HepG2 (cell line): ENCODE measurements around the gene ELAPOR1. TPM values are rescaled to one million over a fixed set of nuclear protein-coding genes. Genes with fewer than 3 reads are reported as not detected.

Source experiments
- CBFB ChIP-seq: sonication (generic); formaldehyde crosslinking; IDR thresholded peaks from 2 replicates; pipeline ENCODE4 v1.4.0; 2020; ENCODE audit warnings: missing genetic modification reagents
- CREM ChIP-seq, 2 experiments: sonication (generic) in 1 of 2; formaldehyde crosslinking in 1 of 2; IDR thresholded peaks; 2 replicates each; pipeline versions ENCODE4 v1.4.0 to v1.6.1; 2016 to 2020; ENCODE audit warnings: antibody characterized with exemption in 1 of 2, mild to moderate bottlenecking in 1 of 2, missing genetic modification reagents in 1 of 2
- ELK4 ChIP-seq: sonication (generic); formaldehyde crosslinking; IDR thresholded peaks from 2 replicates; pipeline ENCODE4 v1.9.0; 2021; ENCODE audit warnings: missing genetic modification reagents, borderline replicate concordance
- FOXP4 ChIP-seq: sonication (generic); formaldehyde crosslinking; IDR thresholded peaks from 2 replicates; pipeline ENCODE4 v1.4.0; 2020; ENCODE audit warnings: missing genetic modification reagents
- MLXIP ChIP-seq: sonication (generic); formaldehyde crosslinking; IDR thresholded peaks from 2 replicates; pipeline ENCODE4 v1.9.0; 2021; ENCODE audit warnings: missing genetic modification reagents, borderline replicate concordance
- MYC ChIP-seq: sonication (generic); formaldehyde crosslinking; IDR thresholded peaks from 2 replicates; pipeline ENCODE4 v1.9.0; 2021; ENCODE audit warnings: missing genetic modification reagents, borderline replicate concordance
- RERE ChIP-seq: IDR thresholded peaks from 2 replicates; pipeline ENCODE4 v1.6.1; 2016; ENCODE audit warnings: low read depth, missing genetic modification reagents, missing compliant biosample characterization
- SCMH1 ChIP-seq: sonication (generic); formaldehyde crosslinking; IDR thresholded peaks from 2 replicates; pipeline ENCODE4 v1.9.0; 2021; ENCODE audit warnings: missing genetic modification reagents, mild to moderate bottlenecking, borderline replicate concordance
- SP5 ChIP-seq: IDR thresholded peaks from 2 replicates; pipeline ENCODE4 v1.6.1; 2016; ENCODE audit warnings: low read depth, borderline replicate concordance
- ZFP91 ChIP-seq: sonication (generic); formaldehyde crosslinking; IDR thresholded peaks from 2 replicates; pipeline ENCODE4 v1.9.0; 2022; ENCODE audit warnings: missing genetic modification reagents, mild to moderate bottlenecking, borderline replicate concordance
- ZNF225 ChIP-seq: sonication (generic); formaldehyde crosslinking; IDR thresholded peaks from 2 replicates; pipeline ENCODE4 v1.4.0; 2020; ENCODE audit warnings: mild to moderate bottlenecking, missing genetic modification reagents
- ZNF766 ChIP-seq: sonication (generic); formaldehyde crosslinking; IDR thresholded peaks from 2 replicates; pipeline ENCODE4 v1.5.0; 2020; ENCODE audit warnings: missing genetic modification reagents, borderline replicate concordance
- polyA plus RNA-seq, 8 experiments: library from polyadenylated mRNA; depleted of rRNA in 3 of 8; stranded (reverse) in 7 of 8; unstranded in 1 of 8; fragments of >200 nt; fragmentation: Illumina TruSeq in 4 of 8; extraction: Trizol in 4 of 8; gene quantifications; 2 replicates each; pipeline versions ENCODE4 v1.2.1 to v1.2.3, GENCODE V29; 2011 to 2016; ENCODE audit warnings: low read depth in 4 of 8, missing spikeins in 1 of 8, mixed read lengths in 1 of 8; ENCODE audit not compliant: insufficient read depth in 1 of 8
- total RNA-seq, 5 experiments: library from RNA; depleted of rRNA; stranded (reverse); fragments of >200 nt; fragmentation: Illumina TruSeq; extraction: Trizol; gene quantifications; 2 replicates each; pipeline ENCODE4 v1.2.3, GENCODE V29; 2016; ENCODE audit warnings: low read depth in 1 of 5

The ELAPOR1 gene
- total and polyA plus RNA-seq, 2 of the 13 experiments (the other 11 are each of a cell fraction or from before 2014, with no cell fraction given), result 0.13 to 0.20 TPM

- TF ChIP-seq FOXP4 (CRISPR knock-in tag) (peak; percentile 65), CBFB (CRISPR knock-in tag) (peak; percentile 41; the same call in 1 of the 2 replicates), ZNF225 (CRISPR knock-in tag) (peak; percentile 72; the same call in 1 of the 2 replicates), SCMH1 (CRISPR knock-in tag) (no peak), MLXIP (0 out of 2 replicates have a peak, but pooled peaks have one; percentile 33), CREM (IDR thresholded peaks at IDR 0.05) (peak; percentile 88), CREM (CRISPR knock-in tag; IDR thresholded peaks at IDR 0.05) (peak; percentile 5; the same call in 1 of the 2 replicates), MYC (CRISPR knock-in tag) (peak; percentile 79; the same call in 1 of the 2 replicates), ZNF766 (CRISPR knock-in tag) (no peak), ZFP91 (CRISPR knock-in tag) (peak; percentile 88), ELK4 (CRISPR knock-in tag) (no peak), RERE (0 out of 2 replicates have a peak, but pooled peaks have one; percentile 38), SP5 (CRISPR knock-in tag) (peak; percentile 71)
Observed at GRCh38 chr1:109090196-109091077, 23.5 kb upstream of the ELAPOR1 start, which contains the start of gene TMEM167B (continued).
